Astrocyte (in vitro differentiated cells and primary cell): ENCODE data around the gene FES. TPM values are rescaled to one million over a fixed set of nuclear protein-coding genes. Genes with fewer than 3 reads are reported as not detected.

Source experiments
- DNase-seq: peaks from one replicate; pipeline ENCODE4 v3.0.0-alpha.2; 2010; ENCODE audit warnings: low read depth
- FAIRE-seq: peaks from 2 replicates; lab custom pipeline; 2011; peaks lifted over from hg19 to GRCh38; lab: Jason Lieb, UNC
- H2AFZ ChIP-seq: 2 replicates; pipeline ENCODE4 v1.6.0; 2012; ENCODE audit warnings: low read depth, low read length, inconsistent platforms
- H3K27ac ChIP-seq: 2 replicates; pipeline ENCODE4 v1.5.1; 2011; ENCODE audit warnings: low read depth, low read length, inconsistent platforms
- H3K27me3 ChIP-seq: 2 replicates; pipeline ENCODE4 v1.6.0; 2011; ENCODE audit warnings: low read length, inconsistent platforms; ENCODE audit not compliant: insufficient read depth
- H3K36me3 ChIP-seq: 2 replicates; pipeline ENCODE4 v1.5.1; 2011; ENCODE audit warnings: low read length, inconsistent platforms; ENCODE audit not compliant: insufficient read depth
- H3K4me1 ChIP-seq: 2 replicates; pipeline ENCODE4 v1.5.1; 2011; ENCODE audit warnings: low read length, inconsistent platforms; ENCODE audit not compliant: insufficient read depth
- H3K4me2 ChIP-seq: 2 replicates; pipeline ENCODE4 v1.6.0; 2012; ENCODE audit warnings: low read length, inconsistent platforms
- H3K4me3 ChIP-seq: 2 replicates; pipeline ENCODE4 v1.5.1; 2011; ENCODE audit warnings: low read depth, mild to moderate bottlenecking, low read length, inconsistent platforms; ENCODE audit not compliant: insufficient read depth
- H3K79me2 ChIP-seq: 2 replicates; pipeline ENCODE4 v1.6.0; 2012; ENCODE audit warnings: mild to moderate bottlenecking, low read length, inconsistent platforms; ENCODE audit not compliant: insufficient read depth
- H3K9ac ChIP-seq: 2 replicates; pipeline ENCODE4 v1.6.0; 2012; ENCODE audit warnings: mild to moderate bottlenecking, low read length, inconsistent platforms
- H3K9me3 ChIP-seq: 2 replicates; pipeline ENCODE4 v1.5.1; 2012; ENCODE audit warnings: low read depth, mild to moderate bottlenecking, low read length, inconsistent platforms; ENCODE audit not compliant: insufficient read depth
- H4K20me1 ChIP-seq: 2 replicates; pipeline ENCODE4 v1.6.0; 2012; ENCODE audit warnings: low read length, inconsistent platforms; ENCODE audit not compliant: insufficient read depth
- H3K27ac Mint-ChIP-seq: one replicate; pipeline ENCODE4 v1.8.0; 2021; ENCODE audit warnings: mild to moderate bottlenecking, mixed read lengths; ENCODE audit not compliant: unreplicated experiment
- H3K27me3 Mint-ChIP-seq: one replicate; pipeline ENCODE4 v1.8.0; 2021; ENCODE audit warnings: low read depth, mixed read lengths; ENCODE audit not compliant: unreplicated experiment
- H3K36me3 Mint-ChIP-seq: one replicate; pipeline ENCODE4 v1.8.0; 2021; ENCODE audit warnings: low read depth, mixed read lengths; ENCODE audit not compliant: unreplicated experiment
- H3K4me1 Mint-ChIP-seq: one replicate; pipeline ENCODE4 v1.8.0; 2021; ENCODE audit warnings: low read depth, mixed read lengths; ENCODE audit not compliant: unreplicated experiment
- H3K4me3 Mint-ChIP-seq: one replicate; pipeline ENCODE4 v1.8.0; 2021; ENCODE audit warnings: mild to moderate bottlenecking, moderate library complexity, mixed read lengths; ENCODE audit not compliant: unreplicated experiment
- H3K9me3 Mint-ChIP-seq: one replicate; pipeline ENCODE4 v1.8.0; 2021; ENCODE audit warnings: mild to moderate bottlenecking, mixed read lengths; ENCODE audit not compliant: unreplicated experiment
- EZH2 ChIP-seq: IDR thresholded peaks from 2 replicates; pipeline ENCODE4 v1.6.1; 2012; ENCODE audit warnings: mild to moderate bottlenecking, low read length, inconsistent platforms; ENCODE audit not compliant: insufficient read depth
- total RNA-seq: library from RNA; stranded (reverse); gene quantifications from 2 replicates; pipeline ENCODE4 v1.2.1, GENCODE V29; 2021
- TF ChIP-seq, protein P1 (sequence below): IDR thresholded peaks from 2 replicates; pipeline ENCODE4 v1.5.1; 2011; ENCODE audit warnings: low read depth, mild to moderate bottlenecking, inconsistent platforms, low read length, moderate library complexity; ENCODE audit not compliant: insufficient read depth

The FES gene
- total RNA-seq, 1 donor from 2014 or later: 7.2 TPM

GRCh38 chr15:90915808-90916440, 31.6 kb downstream of the FES start:
- peaks cover 22% of the 10 kb centered on the region for H3K36me3 Mint-ChIP-seq
- no peak overlapping the region for H3K27ac ChIP-seq
- no peak overlapping the region for H3K4me2 ChIP-seq
- H3K4me1 Mint-ChIP-seq: peaks cover 17% of the 10 kb centered on the region
- no peak overlapping the region for H3K4me3 ChIP-seq
- DNase-seq (no peak), FAIRE-seq (no peak)
- TF ChIP-seq, protein P1, sequence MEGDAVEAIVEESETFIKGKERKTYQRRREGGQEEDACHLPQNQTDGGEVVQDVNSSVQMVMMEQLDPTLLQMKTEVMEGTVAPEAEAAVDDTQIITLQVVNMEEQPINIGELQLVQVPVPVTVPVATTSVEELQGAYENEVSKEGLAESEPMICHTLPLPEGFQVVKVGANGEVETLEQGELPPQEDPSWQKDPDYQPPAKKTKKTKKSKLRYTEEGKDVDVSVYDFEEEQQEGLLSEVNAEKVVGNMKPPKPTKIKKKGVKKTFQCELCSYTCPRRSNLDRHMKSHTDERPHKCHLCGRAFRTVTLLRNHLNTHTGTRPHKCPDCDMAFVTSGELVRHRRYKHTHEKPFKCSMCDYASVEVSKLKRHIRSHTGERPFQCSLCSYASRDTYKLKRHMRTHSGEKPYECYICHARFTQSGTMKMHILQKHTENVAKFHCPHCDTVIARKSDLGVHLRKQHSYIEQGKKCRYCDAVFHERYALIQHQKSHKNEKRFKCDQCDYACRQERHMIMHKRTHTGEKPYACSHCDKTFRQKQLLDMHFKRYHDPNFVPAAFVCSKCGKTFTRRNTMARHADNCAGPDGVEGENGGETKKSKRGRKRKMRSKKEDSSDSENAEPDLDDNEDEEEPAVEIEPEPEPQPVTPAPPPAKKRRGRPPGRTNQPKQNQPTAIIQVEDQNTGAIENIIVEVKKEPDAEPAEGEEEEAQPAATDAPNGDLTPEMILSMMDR: no peak
- no peak for TF ChIP-seq EZH2
- no peak overlapping the region for H2AFZ ChIP-seq
- peaks cover 7% of the 10 kb centered on the region for H3K4me1 ChIP-seq
- peak overlapping the region; percentile 89 for H3K27ac Mint-ChIP-seq
- H3K79me2 ChIP-seq: no peaks in the 10 kb centered on the region
- no peak overlapping the region for H3K9ac ChIP-seq
- H3K27me3 Mint-ChIP-seq: peaks cover 2% of the 10 kb centered on the region
- no peaks in the 10 kb centered on the region for H3K9me3 ChIP-seq
- H3K4me3 Mint-ChIP-seq: peak overlapping the region; percentile 60
- H4K20me1 ChIP-seq: no peaks in the 10 kb centered on the region
- no peaks in the 10 kb centered on the region for H3K27me3 ChIP-seq
- H3K36me3 ChIP-seq: peaks cover 3% of the 10 kb centered on the region
- H3K9me3 Mint-ChIP-seq: no peaks in the 10 kb centered on the region

GRCh38 chr15:90916461-90916860, 32.2 kb downstream of the FES start:
- H3K27me3 Mint-ChIP-seq: peaks cover 2% of the 10 kb centered on the region
- Histone ChIP-seq H2AFZ (no peak overlapping the region), H3K27ac (no peak overlapping the region), H3K4me3 (no peak overlapping the region), H4K20me1 (no peaks in the 10 kb centered on the region), H3K79me2 (no peaks in the 10 kb centered on the region), H3K9ac (no peak overlapping the region), H3K4me2 (no peak overlapping the region), H3K27me3 (no peaks in the 10 kb centered on the region), H3K36me3 (peaks cover 3% of the 10 kb centered on the region), H3K4me1 (peaks cover 7% of the 10 kb centered on the region), H3K9me3 (no peaks in the 10 kb centered on the region)
- H3K4me1 Mint-ChIP-seq: peaks cover 17% of the 10 kb centered on the region
- TF ChIP-seq, protein P1: no peak
- TF ChIP-seq EZH2: no peak
- H3K36me3 Mint-ChIP-seq: peaks cover 25% of the 10 kb centered on the region
- H3K9me3 Mint-ChIP-seq: no peaks in the 10 kb centered on the region
- DNase-seq (no peak), FAIRE-seq (no peak)
- no peak overlapping the region for H3K4me3 Mint-ChIP-seq
- peak overlapping the region; percentile 59 for H3K27ac Mint-ChIP-seq

DNA sequence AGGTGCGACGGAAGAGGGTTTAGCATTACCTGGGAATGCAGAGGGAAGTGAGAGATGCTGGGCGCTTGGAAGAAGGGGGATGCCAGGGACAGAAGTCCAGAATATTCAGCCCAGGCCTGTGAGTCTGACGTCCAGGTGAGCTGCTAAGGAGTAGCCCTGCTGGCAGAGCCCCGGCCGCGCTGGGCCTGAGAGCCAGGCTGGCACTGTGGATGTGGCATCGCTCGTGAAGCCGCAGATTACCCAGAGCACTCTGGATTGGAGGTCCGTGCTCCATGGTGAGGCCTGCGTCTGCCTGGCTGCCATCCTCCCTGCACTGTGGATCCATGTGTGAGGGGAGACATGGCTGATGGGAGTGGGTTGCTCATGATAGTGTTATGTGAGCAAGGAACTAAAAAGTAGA, 33.3 kb downstream of the FES start:
- H3K27ac ChIP-seq: no peak overlapping the region
- peaks cover 17% of the 10 kb centered on the region for H3K4me1 Mint-ChIP-seq
- no peaks in the 10 kb centered on the region for H3K9me3 Mint-ChIP-seq
- no peak overlapping the region for H3K27ac Mint-ChIP-seq
- no peak for DNase-seq
- H3K27me3 ChIP-seq: no peaks in the 10 kb centered on the region
- TF ChIP-seq EZH2: no peak
- TF ChIP-seq, protein P1: no peak
- H3K27me3 Mint-ChIP-seq: peaks cover 2% of the 10 kb centered on the region
- H3K4me3 ChIP-seq: no peak overlapping the region
- H3K36me3 Mint-ChIP-seq: peaks cover 28% of the 10 kb centered on the region
- H3K36me3 ChIP-seq: peaks cover 3% of the 10 kb centered on the region
- H3K4me1 ChIP-seq: peaks cover 7% of the 10 kb centered on the region
- no peak overlapping the region for H2AFZ ChIP-seq
- no peak overlapping the region for H3K4me3 Mint-ChIP-seq
- no peaks in the 10 kb centered on the region for H4K20me1 ChIP-seq
- H3K79me2 ChIP-seq: no peaks in the 10 kb centered on the region
- no peaks in the 10 kb centered on the region for H3K9me3 ChIP-seq
- no peak for FAIRE-seq
- no peak overlapping the region for H3K4me2 ChIP-seq
- no peak overlapping the region for H3K9ac ChIP-seq
